GM12891 (cell line): ENCODE results near the gene CIAO3.

ENCODE experiments used
- PAX5 ChIP-seq: IDR thresholded peaks from 2 replicates; pipeline ENCODE4 v1.6.1; 2011; ENCODE audit warnings: low read length, moderate library complexity, mild to moderate bottlenecking; ENCODE audit not compliant: insufficient read depth, severe bottlenecking
- POLR2A ChIP-seq: IDR thresholded peaks from 2 replicates; pipeline ENCODE4 v1.6.1; 2011; ENCODE audit warnings: low read depth, low read length, control low read depth
- POLR2AphosphoS5 ChIP-seq: IDR thresholded peaks from 2 replicates; pipeline ENCODE4 v1.6.1; 2011; ENCODE audit warnings: low read depth, low read length, control low read depth
- SPI1 ChIP-seq: IDR thresholded peaks from 2 replicates; pipeline ENCODE4 v1.6.1; 2011; ENCODE audit warnings: low read depth, low read length, control low read depth
- TAF1 ChIP-seq: IDR thresholded peaks from 2 replicates; pipeline ENCODE4 v1.6.1; 2011; ENCODE audit warnings: low read depth, low read length, control low read depth

GRCh38 chr16:781346-782010, 40.7 kb upstream of the CIAO3 start:
- TF ChIP-seq POLR2A (no peak), POLR2AphosphoS5 (no peak), TAF1 (no peak), SPI1 (no peak), PAX5 (no peak)
